Subcutaneous adipose tissue (tissue), 4 donors: ENCODE data around the gene CNTROB. TPM values are rescaled to one million over a fixed set of nuclear protein-coding genes. Genes with fewer than 3 reads are reported as not detected.

Source experiments
- total RNA-seq, 4 donors: library from RNA; depleted of rRNA; stranded (reverse); fragments of >200 nt; gene quantifications; one replicate each; pipeline ENCODE4 v1.1.0, GENCODE V29; 2016
- TF ChIP-seq, protein P1 (sequence below): fragments of 450-650 bp; IDR thresholded peaks from one replicate; pipeline ENCODE4 v1.5.1; 2016; ENCODE audit warnings: low read depth, mild to moderate bottlenecking, control low read depth, antibody characterized with exemption, moderate library complexity

The CNTROB gene
- total RNA-seq: 10 to 100 TPM in 3 of 4 donors, 1 to 10 TPM in 1; 7.5 to 27.3 (median 21.9) TPM

- TF ChIP-seq, protein P1, sequence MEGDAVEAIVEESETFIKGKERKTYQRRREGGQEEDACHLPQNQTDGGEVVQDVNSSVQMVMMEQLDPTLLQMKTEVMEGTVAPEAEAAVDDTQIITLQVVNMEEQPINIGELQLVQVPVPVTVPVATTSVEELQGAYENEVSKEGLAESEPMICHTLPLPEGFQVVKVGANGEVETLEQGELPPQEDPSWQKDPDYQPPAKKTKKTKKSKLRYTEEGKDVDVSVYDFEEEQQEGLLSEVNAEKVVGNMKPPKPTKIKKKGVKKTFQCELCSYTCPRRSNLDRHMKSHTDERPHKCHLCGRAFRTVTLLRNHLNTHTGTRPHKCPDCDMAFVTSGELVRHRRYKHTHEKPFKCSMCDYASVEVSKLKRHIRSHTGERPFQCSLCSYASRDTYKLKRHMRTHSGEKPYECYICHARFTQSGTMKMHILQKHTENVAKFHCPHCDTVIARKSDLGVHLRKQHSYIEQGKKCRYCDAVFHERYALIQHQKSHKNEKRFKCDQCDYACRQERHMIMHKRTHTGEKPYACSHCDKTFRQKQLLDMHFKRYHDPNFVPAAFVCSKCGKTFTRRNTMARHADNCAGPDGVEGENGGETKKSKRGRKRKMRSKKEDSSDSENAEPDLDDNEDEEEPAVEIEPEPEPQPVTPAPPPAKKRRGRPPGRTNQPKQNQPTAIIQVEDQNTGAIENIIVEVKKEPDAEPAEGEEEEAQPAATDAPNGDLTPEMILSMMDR: no peak
These were observed at the start of gene CNTROB, which contains the start of gene TRAPPC1 for GRCh38 chr17:7931709-7932482. Gene CNTROB, plus strand, starts transcription at chr17:7932206. Its CDS starts 874 bp downstream, at chr17:7933080. Gene TRAPPC1, minus strand, starts transcription at chr17:7931946. Its CDS starts 117 bp downstream, at chr17:7931829.

GRCh38 chr17:7882629-7883028 lies 49.4 kb upstream of the CNTROB start:
- TF ChIP-seq, protein P1: no peak

- TF ChIP-seq, protein P1: no peak
These were observed 48.1 kb upstream of the CNTROB start for GRCh38 chr17:7883781-7884386.

DNA sequence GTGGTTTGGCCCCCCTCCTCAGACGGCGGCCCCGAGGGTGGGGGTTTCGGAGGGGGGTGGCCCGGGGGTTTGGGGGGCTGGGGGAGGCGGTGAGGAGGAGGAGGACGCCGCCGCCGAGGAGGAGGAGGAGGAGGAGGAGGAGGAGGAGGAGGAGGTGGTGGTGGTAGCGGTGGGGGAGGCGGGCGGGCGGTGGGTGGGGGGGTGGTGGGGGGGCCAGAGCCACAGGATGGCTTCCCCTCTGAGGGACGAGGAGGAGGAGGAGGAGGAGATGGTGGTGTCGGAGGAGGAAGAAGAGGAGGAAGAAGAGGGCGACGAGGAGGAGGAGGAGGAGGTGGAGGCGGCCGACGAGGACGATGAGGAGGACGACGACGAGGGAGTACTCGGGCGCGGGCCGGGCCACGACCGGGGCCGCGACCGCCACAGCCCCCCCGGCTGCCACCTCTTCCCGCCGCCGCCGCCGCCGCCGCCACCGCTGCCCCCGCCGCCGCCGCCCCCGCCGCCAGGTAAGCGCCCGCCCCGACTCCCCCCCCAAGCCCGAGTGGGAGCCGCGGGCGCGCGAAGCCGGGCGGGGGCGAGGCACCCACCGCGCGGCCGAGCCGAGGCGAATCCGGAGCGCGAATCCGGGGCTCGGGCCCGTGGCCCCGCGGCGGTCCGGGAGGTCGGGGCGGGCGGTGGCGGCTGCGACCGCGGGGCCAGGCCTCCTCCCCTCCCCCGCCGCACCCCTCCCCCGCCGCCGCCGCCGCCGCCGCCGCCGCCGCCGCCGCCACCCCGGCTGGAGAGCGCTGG lies 47.2 kb upstream of the CNTROB start:
- TF ChIP-seq, protein P1: no peak

DNA sequence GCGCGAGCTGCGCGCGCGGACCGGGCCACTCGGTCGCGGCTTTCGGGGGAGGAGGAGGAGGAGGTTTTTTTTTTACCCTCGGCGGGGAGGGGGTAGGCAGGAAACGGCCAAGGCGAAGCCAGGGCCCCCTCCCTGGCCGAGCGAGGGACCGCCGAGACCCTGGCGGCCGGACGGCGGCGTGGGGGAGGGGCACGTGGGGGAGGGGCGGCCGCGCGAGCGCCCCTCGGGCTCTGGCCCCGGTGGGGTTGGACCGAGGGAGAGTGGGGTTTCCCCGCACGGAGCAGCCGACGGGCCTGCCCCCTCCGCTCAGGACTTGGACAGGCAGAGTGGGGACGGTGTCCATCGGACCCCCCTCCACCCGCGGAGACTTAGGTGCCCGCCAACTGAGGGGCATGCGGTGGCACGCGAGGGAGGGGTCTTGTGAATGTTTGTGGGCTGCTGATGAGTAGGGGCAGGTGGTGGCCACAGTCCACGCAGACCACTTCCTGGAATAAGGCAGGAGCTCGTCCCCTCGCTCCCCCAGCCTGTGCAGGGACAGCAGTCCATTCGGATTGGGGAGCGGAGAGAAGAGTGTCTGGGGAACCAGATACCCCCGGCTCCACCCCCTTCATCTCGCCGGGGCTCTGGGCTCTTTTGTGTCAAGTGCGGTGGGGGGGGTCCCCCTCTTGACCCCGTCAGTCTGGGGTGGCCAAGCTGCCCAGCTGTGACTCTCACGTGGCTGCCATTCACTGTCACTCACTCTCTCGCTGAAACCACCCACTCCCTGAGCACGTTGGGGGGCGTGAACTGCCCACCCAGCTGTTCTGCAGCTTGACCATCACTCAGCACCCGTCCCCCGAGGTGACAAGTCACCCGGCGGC lies 46.4 kb upstream of the CNTROB start:
- TF ChIP-seq, protein P1: no peak

DNA sequence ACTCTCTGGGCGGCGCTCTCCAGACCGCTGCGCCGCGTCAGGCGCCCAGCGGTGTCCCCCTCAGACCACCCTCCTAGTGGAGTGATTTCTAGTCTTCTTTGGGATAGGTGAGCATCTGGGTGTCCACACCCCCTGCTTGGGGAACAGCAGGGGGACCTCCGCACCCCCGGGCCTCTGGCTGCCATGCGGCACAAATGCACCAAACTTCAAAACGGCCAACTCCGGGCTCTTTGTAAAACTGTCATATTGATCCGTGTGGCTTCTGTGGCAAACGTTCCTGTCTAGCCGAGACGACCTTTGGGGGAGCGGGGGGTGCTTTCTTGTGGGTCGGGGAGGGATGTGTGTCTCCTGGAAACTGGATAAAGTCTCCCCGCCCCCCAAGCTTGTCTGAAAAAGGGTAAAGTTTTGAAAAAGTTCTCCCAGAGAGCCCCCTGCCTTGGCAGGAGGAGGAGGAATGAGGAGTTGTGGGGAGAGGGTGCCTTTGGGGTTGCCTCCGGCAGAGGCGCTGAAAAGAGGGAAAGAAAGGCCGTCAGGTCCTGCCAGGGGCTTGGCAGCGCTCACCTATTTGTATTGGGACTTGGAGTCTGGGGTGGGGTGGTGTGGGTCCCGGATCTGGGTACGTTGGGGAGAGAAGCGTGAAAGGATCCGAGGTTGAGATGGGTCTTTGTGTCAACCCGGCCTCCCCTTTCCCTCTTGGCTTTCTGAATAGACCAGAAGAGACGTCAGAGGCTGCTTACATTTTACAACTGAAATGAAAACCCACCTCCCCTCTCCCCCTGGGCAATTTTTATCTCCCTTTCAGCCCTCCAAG lies 45.6 kb upstream of the CNTROB start:
- TF ChIP-seq, protein P1: no peak
